ENCODE data around the gene SCAI.
"Not testable (repeated sequence)": the region's sequence is repeated elsewhere in the genome, so short reads cannot be mapped to it uniquely, and the experiment has no call there.

The SCAI gene

DNA sequence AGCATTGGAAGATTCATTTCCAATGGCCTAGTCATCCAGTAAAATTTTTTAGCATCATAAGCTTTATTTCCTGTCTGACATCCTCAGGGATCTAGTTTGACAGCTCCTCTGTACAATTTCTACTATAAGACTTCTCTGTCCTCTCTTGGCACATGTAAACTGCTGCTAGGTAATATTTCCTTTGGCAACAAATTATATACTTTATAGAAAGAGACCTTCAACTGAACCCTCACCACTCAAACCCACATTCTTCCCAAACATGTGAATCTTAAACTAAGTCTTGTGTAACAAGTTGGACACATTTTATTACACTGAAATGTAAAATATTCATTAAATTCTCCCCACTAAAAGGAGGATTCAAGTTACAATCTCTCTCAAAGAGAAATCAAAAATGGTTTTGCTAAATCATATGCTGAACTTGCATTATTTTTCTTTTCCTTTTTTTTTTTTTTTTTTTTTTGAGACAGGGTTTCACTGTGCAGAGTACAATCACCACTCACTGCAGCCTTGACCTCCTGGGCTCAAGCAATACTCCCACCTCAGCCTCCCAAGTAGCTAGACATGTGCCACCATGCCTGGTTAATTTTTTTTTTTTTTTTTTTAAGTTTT is 36.9 kb downstream of the SCAI start:
- no peak for DNase-seq (ENCODE audit: low read depth in 2 of 2)

DNA sequence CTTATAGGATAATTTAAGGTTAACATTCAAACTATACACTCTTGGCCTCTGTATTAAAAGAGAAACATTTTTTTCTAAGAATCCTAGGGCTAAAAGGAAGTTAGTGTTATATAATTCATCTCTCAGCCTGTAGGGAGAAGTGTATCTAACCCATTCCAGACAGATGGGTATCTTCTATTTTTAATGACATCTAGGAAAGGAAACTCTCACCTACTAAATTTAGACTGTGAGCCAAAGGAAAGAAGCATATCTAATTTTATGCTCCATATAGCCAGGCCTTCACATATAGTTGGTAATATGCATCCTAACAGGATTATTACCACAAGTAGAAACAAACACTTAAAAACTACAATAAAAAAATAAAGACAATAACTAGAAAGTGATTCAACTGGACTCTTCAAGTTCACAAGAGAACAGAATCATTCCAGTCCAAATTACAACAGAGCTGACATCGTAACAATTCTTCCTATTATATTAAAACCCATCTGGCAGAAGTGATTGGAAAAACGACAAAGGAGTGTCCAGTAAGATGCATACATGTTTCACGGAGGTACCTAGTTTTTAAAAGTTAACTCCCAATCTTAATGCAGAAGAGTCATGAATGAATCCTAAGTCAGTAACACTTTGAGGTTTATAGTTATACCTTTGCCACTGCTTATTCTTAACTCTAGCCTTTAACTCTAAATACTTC is 39.4 kb downstream of the SCAI start:
- DNase-seq (ENCODE audit: low read depth in 2 of 2): no peak

GRCh38 chr9:125103021-125103420 is 40.3 kb downstream of the SCAI start:
- no peak for DNase-seq (ENCODE audit: low read depth in 2 of 2)

GRCh38 chr9:125100822-125101221 is 42.5 kb downstream of the SCAI start:
- DNase-seq (ENCODE audit: low read depth in 2 of 2): no peak

DNA sequence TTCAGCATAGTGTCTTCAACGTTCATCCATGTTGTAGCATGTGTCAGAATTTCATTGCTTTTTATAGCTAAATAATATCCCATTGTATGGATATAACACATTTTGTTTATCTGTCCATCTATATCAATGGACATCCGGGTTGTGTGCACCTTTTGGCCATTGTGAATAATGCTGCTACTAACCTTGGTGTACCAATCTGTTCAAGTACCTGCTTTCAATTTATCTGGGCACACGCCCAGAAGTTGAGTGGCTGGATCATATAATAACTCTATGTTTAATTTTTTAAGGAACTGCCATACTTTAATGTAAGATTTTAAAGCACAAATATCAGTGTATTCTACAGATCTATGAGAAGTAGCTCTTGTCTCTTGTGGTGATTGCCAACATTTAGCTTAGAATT is 43.5 kb downstream of the SCAI start:
- DNase-seq (ENCODE audit: low read depth in 2 of 2): no peak

DNA sequence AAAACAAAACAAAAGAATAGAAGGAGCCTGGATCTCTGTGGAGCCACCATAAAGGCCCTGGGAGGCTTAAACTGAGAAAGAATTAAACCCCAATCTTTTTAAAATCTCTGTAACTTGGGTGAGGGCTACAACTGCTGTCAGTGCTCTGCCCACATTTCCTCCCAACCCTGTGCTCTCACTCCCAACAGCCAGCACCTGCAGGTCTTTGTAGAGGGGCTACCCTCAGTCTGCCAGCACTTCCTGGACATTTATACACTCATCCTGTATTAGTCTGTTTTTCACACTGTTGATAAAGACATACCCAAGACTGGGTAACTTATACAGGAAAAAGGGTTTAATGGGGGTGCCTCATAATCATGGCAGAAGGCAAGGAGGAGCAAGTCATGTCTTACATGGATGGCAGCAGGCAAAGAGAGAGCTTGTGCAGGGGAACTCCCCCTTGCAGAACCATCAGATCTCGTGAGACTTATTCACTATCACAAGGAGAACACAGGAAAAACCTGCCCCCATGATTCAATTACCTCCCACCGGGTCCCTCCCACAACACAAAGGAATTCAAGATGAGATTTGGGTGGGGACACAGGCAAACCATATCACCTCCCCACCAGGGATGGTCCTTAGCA is 47.4 kb downstream of the SCAI start:
- DNase-seq (ENCODE audit: low read depth in 2 of 2): no peak

- DNase-seq (ENCODE audit: low read depth in 2 of 2): no peak
Measured at GRCh38 chr9:125091121-125091520, 52.2 kb downstream of the SCAI start.

DNA sequence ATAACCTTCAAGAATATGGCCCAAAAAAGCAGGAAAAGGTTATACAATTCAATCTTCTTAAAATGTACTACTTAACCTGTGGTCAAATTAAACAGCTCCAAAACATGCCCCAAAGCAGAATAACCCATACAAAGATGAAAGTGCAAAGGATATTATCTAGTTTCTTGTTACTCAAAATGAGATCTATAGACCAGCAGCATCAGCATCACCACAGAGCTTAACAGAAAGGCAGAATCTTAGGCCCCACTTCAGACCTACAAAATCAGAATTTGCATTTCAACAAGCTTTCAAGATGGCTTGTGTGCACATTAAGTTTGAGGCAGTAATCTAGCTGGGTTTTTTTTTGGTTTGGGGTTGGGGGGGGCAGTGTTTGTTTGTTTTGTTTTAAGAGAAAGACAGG is 54.0 kb downstream of the SCAI start:
- DNase-seq (ENCODE audit: low read depth in 2 of 2): no peak

DNA sequence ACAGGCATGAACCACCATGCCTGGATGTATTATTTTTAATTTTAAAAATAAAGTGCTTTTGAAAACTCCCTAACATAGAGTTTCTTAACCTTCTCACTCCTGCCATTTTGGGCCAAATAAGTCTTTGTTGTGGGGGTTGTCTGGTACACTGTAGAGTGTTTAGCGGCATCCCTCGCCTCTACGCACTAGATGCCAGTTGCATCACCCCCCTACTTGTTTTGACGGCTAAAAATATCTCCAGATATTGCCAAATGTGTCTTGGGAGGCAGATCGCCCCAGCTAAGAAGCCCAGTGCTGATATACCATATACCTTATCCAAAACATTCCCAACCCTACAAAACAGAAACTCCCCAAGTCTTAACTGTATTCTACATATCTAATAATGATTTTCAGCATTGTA is 54.6 kb downstream of the SCAI start:
- no peak for DNase-seq (ENCODE audit: low read depth in 2 of 2)

DNA sequence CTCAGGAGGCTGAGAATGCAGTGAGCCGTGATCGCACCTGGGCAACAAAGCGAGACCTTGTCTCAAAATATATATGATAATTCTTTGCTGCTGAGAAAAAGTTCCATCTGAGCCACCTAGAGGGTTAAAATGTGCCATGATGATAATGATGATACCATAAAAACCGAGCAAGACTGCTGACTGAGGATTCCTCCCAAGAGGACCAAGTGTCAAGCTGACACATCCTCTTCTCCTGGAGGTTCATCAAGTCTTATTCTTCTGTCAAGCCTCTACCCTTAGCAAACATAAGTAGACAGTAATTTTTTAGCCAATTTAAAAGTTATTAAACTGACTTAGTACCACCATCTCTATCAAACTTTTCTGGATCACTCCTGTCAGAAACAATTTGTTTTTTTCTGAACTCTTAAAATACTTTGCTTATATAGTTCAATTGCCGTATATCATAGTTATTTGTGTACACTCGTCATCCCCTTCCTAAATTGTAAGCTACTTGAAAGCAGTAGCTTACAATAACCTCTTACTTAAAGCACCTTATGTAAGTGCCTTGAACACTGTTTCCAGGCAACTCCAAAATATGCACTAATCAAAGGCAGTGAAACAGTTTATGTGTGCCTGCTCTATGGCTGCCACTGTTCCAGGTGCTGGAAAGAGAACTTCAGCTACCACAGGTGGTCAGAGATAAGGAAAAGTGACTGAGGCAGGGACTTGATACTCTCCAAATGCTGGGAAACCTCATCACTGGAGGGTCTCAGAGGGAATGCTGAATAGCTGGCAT is 57.4 kb downstream of the SCAI start:
- no peak for DNase-seq (ENCODE audit: low read depth in 2 of 2)

- DNase-seq (ENCODE audit: low read depth in 2 of 2): not testable (repeated sequence)
Measured at GRCh38 chr9:125082197-125082596, 61.1 kb downstream of the SCAI start.

DNA sequence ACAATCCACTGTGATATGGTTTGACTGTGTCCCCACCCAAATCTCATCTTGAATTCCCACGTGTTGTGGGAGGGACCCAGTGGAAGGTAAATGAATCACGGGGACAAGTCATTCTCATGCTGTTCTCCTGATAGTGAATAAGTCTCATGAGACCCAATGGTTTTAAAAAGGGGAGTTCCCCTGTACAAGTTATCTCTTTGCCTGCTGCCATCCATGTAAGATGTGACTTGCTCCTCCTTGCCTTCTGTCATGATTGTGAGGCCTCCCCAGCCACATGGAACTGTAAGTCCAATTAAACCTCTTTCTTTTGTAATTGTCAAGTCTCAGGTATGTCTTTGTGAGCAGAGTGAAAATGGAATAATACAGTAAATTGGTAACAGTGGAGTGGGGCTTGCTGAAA is 62.5 kb downstream of the SCAI start:
- not testable (repeated sequence) for DNase-seq (ENCODE audit: low read depth in 2 of 2)

- DNase-seq (ENCODE audit: low read depth in 2 of 2): no peak
Measured at GRCh38 chr9:125079931-125080330, 63.4 kb downstream of the SCAI start.

DNA sequence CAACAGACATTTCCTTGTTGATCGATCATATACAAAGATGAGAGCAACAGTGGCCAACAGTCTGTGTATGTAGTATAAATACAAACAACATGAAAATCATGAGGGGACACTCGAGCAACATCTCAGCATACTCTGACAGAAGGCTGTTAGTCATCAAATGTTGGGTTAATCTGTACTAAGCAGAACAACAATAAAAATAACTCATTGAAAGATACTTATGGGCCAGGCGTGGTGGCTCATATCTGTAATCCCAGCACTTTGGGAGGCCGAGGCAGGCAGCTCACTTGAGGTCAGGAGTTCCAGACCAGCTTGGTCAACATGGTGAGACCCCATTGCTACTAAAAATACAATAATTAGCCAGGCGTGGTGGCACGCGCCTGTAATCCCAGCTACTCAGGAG is 67.3 kb downstream of the SCAI start:
- DNase-seq (ENCODE audit: low read depth in 2 of 2): no peak

DNA sequence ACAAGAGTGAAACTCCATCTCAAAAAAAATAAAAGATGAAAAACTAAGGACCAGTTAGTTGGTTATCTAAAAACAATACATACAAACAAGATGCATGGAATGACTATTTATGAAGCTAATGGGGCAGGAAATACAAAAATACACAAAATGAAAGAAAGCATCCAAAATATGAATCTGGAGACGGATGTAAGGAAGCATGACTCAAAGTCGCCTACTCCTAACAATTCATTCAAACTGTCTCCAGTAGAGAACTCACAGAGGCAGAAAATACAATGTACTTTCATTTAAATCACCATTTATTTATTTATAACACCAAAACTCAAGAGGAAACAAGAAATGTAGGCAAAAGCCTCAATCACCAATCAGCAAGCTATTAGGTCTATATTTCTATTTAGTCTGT is 68.4 kb downstream of the SCAI start:
- no peak for DNase-seq (ENCODE audit: low read depth in 2 of 2)

DNA sequence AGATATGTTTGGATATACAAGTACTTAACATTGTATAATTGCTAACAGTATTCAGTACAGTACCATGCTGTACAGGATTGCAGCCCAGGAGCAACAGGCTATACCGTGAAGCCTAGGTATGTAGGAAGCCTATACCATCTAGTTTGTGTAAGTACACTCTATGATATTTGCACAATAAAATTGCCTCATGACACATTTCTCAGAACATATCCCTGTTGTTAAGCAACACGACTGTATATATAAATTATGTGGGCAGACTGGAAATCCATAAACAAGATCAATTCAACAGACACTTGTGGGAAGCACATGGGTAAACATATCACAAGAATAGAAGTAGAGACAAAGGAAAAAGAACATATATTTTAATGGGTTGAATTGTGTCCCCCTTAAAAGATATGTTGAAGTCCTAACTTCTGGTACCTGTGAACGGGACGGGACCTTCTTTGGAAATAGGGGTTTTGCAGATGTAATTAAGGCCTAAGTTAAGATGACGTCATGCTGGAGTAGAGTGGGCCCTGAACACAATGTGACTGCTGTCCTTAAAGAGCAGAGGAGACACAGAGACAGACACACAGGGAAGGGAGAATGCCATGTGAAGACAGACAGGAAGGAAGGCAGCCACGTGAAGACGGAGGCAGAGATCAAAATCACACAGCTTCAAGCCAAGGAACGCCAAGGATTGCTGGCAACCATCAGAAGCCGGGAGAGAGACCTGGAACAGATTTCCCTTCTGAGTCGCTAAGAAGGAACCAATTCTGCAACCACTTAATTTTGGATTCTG is 76.3 kb downstream of the SCAI start:
- DNase-seq (ENCODE audit: low read depth in 2 of 2): no peak

- no peak for DNase-seq (ENCODE audit: low read depth in 2 of 2)
Measured at GRCh38 chr9:125061391-125061790, 81.9 kb downstream of the SCAI start.

DNA sequence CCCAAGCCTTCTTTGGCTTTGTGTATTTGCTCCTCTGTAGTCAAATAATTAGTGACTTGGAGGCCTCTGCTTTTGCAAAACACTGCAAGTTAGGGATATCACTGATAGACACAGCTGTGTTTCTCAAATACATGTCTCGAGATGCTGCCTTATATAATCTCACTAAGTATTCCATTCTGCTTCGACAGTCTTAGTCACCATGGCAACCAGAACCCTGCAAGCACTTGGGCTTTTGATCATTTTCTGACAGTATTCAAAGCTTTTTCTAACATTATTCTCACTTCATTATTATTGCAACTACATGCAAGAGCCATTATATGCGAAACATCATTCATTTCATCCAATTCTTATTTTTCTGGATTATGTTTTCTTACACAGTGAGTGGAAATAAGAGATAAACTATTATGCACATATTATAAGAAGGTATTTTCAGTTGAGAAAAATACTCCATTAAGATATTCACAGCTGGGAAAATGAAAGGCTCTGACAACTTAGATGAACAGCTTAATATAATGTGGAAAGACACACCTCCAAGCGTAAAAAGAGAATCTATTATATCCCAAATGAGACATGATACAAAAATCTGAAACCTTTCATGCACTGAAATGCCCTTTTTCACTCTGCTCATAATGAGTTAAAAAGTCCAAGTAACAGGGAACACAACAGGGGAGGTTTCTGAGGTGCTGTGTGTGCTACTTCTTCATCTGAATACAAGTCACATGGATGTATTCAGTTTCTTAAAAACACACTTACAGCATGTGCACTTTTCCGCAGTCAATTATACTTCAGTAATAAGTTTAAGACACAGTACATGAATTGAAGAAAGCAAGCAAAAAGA is 93.9 kb downstream of the SCAI start:
- no peak for DNase-seq (ENCODE audit: low read depth in 2 of 2)

DNA sequence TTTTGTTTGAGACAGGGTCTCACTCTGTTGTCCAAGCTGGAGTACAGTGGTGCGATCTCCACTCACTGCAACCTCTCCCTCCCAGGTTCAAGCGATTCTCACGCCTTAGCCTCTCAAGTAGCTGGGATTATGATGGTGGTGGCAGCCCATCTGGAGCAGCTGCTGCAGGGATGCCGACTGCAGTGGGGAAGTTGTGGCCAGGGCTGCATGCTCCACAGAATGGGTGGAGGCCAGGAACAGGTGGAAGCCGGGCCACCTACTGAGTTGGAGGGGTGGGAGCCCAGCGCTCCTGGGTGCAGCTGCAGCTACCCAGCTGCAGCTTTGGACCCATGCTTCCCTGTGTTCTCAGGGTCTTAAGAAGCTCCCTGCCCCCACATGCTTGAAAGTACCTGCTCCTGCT is 99.7 kb downstream of the SCAI start:
- DNase-seq (ENCODE audit: low read depth in 2 of 2): no peak

DNA sequence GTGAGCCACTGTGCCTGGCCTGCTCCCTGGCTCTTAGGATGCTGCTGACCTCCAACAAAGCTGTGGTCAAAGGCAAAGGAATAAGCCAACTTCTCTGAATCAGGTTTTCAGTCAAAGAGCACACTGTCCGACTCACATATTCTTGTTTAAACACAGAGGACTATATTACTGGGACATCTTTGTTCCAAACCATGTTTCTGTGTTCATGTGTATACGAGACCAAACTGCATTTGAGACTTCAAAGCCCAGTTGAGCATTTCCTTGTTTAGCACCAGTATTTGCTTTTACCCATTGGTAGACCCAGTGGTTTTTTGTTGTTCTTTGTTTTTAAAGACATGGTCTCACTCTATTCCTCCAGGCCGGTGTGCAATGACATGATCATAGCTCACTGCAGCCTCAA is 100.2 kb downstream of the SCAI start:
- DNase-seq (ENCODE audit: low read depth in 2 of 2): no peak

- DNase-seq (ENCODE audit: low read depth in 2 of 2): no peak
Measured at GRCh38 chr9:125038166-125038565, 105.2 kb downstream of the SCAI start.
